T1000 (cell line): Measurements from ENCODE around the gene DEF6.
"Not testable (repeated sequence)": the region's sequence is repeated elsewhere in the genome, so short reads cannot be mapped to it uniquely, and the experiment has no call there.

ENCODE experiments used
- DNase-seq: peaks from one replicate; lab custom pipeline; 2025; ENCODE audit warnings: mixed read lengths; lab: John Stamatoyannopoulos, UW

The DEF6 gene

GRCh38 chr6:35280903-35281302, 16.7 kb upstream of the DEF6 start:
- DNase-seq: no peak

- no peak for DNase-seq
Measured at GRCh38 chr6:35282472-35282871, 15.1 kb upstream of the DEF6 start.

- no peak for DNase-seq
Measured at GRCh38 chr6:35283361-35283760, 14.3 kb upstream of the DEF6 start.

- no peak for DNase-seq
Measured at GRCh38 chr6:35287671-35288396, 9.8 kb upstream of the DEF6 start.

GRCh38 chr6:35288834-35289233, 8.8 kb upstream of the DEF6 start:
- DNase-seq: no peak

GRCh38 chr6:35291491-35291890, 6.1 kb upstream of the DEF6 start:
- no peak for DNase-seq

- DNase-seq: no peak
Measured at GRCh38 chr6:35292494-35292893, 5.1 kb upstream of the DEF6 start.

GRCh38 chr6:35293681-35294080, 3.9 kb upstream of the DEF6 start:
- DNase-seq: no peak

GRCh38 chr6:35294308-35294945, 3.2 kb upstream of the DEF6 start:
- no peak for DNase-seq

- DNase-seq: no peak
Measured at GRCh38 chr6:35295036-35295435, 2.6 kb upstream of the DEF6 start.

GRCh38 chr6:35295521-35296315, 1.9 kb upstream of the DEF6 start:
- DNase-seq: no peak

GRCh38 chr6:35296931-35297600, 552 bp upstream of the DEF6 start:
- DNase-seq: no peak

- DNase-seq: no peak
Measured at GRCh38 chr6:35298625-35299140, 1.1 kb downstream of the DEF6 start.

- DNase-seq: no peak
Measured at GRCh38 chr6:35299674-35300073, 2.1 kb downstream of the DEF6 start.

- no peak for DNase-seq
Measured at GRCh38 chr6:35300848-35301247, 3.2 kb downstream of the DEF6 start.

- no peak for DNase-seq
Measured at GRCh38 chr6:35302604-35303241, 5.1 kb downstream of the DEF6 start.

GRCh38 chr6:35304299-35304698, 6.7 kb downstream of the DEF6 start:
- no peak for DNase-seq

GRCh38 chr6:35305117-35305516, 7.5 kb downstream of the DEF6 start:
- DNase-seq: no peak

GRCh38 chr6:35307138-35307537, 9.5 kb downstream of the DEF6 start:
- DNase-seq: not testable (repeated sequence)

GRCh38 chr6:35308543-35308942, 10.9 kb downstream of the DEF6 start:
- DNase-seq: not testable (repeated sequence)

GRCh38 chr6:35309611-35310264, 12.1 kb downstream of the DEF6 start:
- DNase-seq: no peak
